ENCODE data around the gene TSKU. TPM values are rescaled to one million over a fixed set of nuclear protein-coding genes. Genes with fewer than 3 reads are reported as not detected.

TSKU gene
- total RNA-seq, 1 donor: 23.5 TPM

GRCh38 chr11:76745044-76745376 is 38.1 kb upstream of the TSKU start:
- no peak overlapping the region for H3K4me2 ChIP-seq (ENCODE audit: insufficient read depth, low read length)
- no peaks in the 10 kb centered on the region for H4K20me1 ChIP-seq (ENCODE audit: insufficient read depth, low read length)
- no peak overlapping the region for H2AFZ ChIP-seq (ENCODE audit: low read length)
- no peaks in the 10 kb centered on the region for H3K36me3 ChIP-seq (ENCODE audit: insufficient read depth, low read length)
- no peak overlapping the region for H3K27ac ChIP-seq (ENCODE audit: low read depth, low read length)
- H3K27me3 ChIP-seq (ENCODE audit: insufficient read depth, low read length): no peaks in the 10 kb centered on the region
- H3K4me1 ChIP-seq (ENCODE audit: insufficient read depth, low read length): no peaks in the 10 kb centered on the region
- DNase-seq (ENCODE audit: insufficient read length, low spot score, missing footprints): no peak
- no peak for TF ChIP-seq CTCF (IDR thresholded peaks at IDR 0.05; ENCODE audit: extremely low read depth, low read depth, low read length)
- no peaks in the 10 kb centered on the region for H3K9me3 ChIP-seq (ENCODE audit: low read depth, low read length)
- no peak overlapping the region for H3K4me3 ChIP-seq (ENCODE audit: insufficient read depth, low read length)
- no peaks in the 10 kb centered on the region for H3K79me2 ChIP-seq (ENCODE audit: insufficient read depth, low read length)

GRCh38 chr11:76745561-76746207 is 37.5 kb upstream of the TSKU start:
- no peak for DNase-seq (ENCODE audit: insufficient read length, low spot score, missing footprints)
- H3K9me3 ChIP-seq (ENCODE audit: low read depth, low read length): no peaks in the 10 kb centered on the region
- no peaks in the 10 kb centered on the region for H3K36me3 ChIP-seq (ENCODE audit: insufficient read depth, low read length)
- H3K4me3 ChIP-seq (ENCODE audit: insufficient read depth, low read length): no peak overlapping the region
- H3K4me2 ChIP-seq (ENCODE audit: insufficient read depth, low read length): no peak overlapping the region
- TF ChIP-seq CTCF (IDR thresholded peaks at IDR 0.05; ENCODE audit: extremely low read depth, low read depth, low read length): no peak
- no peak overlapping the region for H3K27ac ChIP-seq (ENCODE audit: low read depth, low read length)
- no peaks in the 10 kb centered on the region for H3K27me3 ChIP-seq (ENCODE audit: insufficient read depth, low read length)
- H2AFZ ChIP-seq (ENCODE audit: low read length): no peak overlapping the region
- H4K20me1 ChIP-seq (ENCODE audit: insufficient read depth, low read length): no peaks in the 10 kb centered on the region
- H3K79me2 ChIP-seq (ENCODE audit: insufficient read depth, low read length): no peaks in the 10 kb centered on the region
- no peaks in the 10 kb centered on the region for H3K4me1 ChIP-seq (ENCODE audit: insufficient read depth, low read length)

GRCh38 chr11:76747153-76747914 is 35.8 kb upstream of the TSKU start:
- Histone ChIP-seq H3K79me2 (ENCODE audit: insufficient read depth, low read length) (no peaks in the 10 kb centered on the region), H2AFZ (ENCODE audit: low read length) (no peak overlapping the region), H3K4me3 (ENCODE audit: insufficient read depth, low read length) (no peak overlapping the region), H3K36me3 (ENCODE audit: insufficient read depth, low read length) (no peaks in the 10 kb centered on the region), H3K4me1 (ENCODE audit: insufficient read depth, low read length) (peaks cover under 1% of the 10 kb centered on the region), H4K20me1 (ENCODE audit: insufficient read depth, low read length) (no peaks in the 10 kb centered on the region), H3K4me2 (ENCODE audit: insufficient read depth, low read length) (no peak overlapping the region), H3K27me3 (ENCODE audit: insufficient read depth, low read length) (no peaks in the 10 kb centered on the region), H3K27ac (ENCODE audit: low read depth, low read length) (no peak overlapping the region), H3K9me3 (ENCODE audit: low read depth, low read length) (no peaks in the 10 kb centered on the region)
- no peak for TF ChIP-seq CTCF (IDR thresholded peaks at IDR 0.05; ENCODE audit: extremely low read depth, low read depth, low read length)
- no peak for DNase-seq (ENCODE audit: insufficient read length, low spot score, missing footprints)
